ENCODE measurements around the gene UBE2O. TPM values are rescaled to one million over a fixed set of nuclear protein-coding genes. Genes with fewer than 3 reads are reported as not detected.

The UBE2O gene
- polyA plus RNA-seq, 1 experiment = 14.2 TPM

DNA sequence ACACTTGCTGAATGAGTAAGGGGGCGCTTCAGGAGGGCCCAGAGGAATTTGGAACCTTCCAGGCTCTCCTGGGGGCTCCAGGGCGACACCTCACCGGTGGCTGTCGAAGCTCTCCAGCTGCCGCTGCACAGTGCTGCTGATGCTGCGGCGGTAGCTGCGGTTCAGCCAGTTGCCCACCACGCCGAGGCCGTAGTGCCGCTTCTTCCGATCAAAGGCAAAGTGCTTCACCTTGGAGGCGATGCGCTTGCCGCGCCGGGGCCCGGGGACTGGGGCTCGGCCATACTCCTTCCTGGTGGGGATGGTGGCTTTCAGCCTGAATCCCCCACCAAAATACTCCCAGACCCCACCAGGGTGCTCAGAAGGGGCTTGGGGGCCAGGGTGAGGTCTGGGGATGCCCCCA is 23.8 kb upstream of the UBE2O start:
- CTCF ChIA-PET = interaction anchor here (0.9 to 1.1 kb wide), 2 partner anchors 16 to 46 kb away, joined by 3 read pairs; no protein-coding TSS in a partner anchor
- TF ChIP-seq, protein P1, sequence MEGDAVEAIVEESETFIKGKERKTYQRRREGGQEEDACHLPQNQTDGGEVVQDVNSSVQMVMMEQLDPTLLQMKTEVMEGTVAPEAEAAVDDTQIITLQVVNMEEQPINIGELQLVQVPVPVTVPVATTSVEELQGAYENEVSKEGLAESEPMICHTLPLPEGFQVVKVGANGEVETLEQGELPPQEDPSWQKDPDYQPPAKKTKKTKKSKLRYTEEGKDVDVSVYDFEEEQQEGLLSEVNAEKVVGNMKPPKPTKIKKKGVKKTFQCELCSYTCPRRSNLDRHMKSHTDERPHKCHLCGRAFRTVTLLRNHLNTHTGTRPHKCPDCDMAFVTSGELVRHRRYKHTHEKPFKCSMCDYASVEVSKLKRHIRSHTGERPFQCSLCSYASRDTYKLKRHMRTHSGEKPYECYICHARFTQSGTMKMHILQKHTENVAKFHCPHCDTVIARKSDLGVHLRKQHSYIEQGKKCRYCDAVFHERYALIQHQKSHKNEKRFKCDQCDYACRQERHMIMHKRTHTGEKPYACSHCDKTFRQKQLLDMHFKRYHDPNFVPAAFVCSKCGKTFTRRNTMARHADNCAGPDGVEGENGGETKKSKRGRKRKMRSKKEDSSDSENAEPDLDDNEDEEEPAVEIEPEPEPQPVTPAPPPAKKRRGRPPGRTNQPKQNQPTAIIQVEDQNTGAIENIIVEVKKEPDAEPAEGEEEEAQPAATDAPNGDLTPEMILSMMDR (IDR thresholded peaks at IDR 0.05; ENCODE audit: low read depth, low read length) = no peak
- H3K9me3 ChIP-seq (ENCODE audit: control insufficient read depth, insufficient read depth, low read length) = no peaks in the 10 kb centered on the region

DNA sequence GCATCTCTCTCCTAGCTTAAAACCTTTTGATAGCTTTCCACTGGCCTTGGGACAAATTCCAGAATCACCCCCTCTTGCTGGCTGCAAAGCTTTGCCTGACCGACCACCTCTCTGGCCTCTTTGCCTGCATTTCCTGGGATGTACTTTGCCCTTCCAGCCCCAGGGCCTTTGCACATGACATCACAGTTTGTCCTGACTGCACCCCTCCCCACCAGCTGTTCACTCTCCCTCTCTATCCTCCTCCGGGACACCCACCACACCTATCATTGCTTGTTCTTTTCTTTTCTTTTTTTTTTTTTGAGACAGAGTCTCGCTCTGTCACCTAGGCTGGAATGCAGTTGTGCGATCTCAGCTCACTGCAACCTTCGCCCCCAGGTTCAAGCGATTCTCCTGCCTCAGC is 22.4 kb upstream of the UBE2O start:
- no peak overlapping the region for H3K27ac ChIP-seq (ENCODE audit: low read depth, low read length)
- POLR2A ChIA-PET = interaction anchor here (0.5 to 0.6 kb wide), 2 partner anchors 34 to 75 kb away, joined by 3 read pairs; no protein-coding TSS in a partner anchor
- TF ChIP-seq, protein P1 (IDR thresholded peaks at IDR 0.05; ENCODE audit: low read depth, low read length) = no peak
- no peak overlapping the region for H3K4me3 ChIP-seq (ENCODE audit: low read depth, low read length)
- DNase-seq (ENCODE audit: low read depth, low spot score) = no peak
- no peaks in the 10 kb centered on the region for H3K27me3 ChIP-seq (ENCODE audit: control insufficient read depth, insufficient read depth, low read length)
- no peaks in the 10 kb centered on the region for H3K9me3 ChIP-seq (ENCODE audit: control insufficient read depth, insufficient read depth, low read length)
- CTCF ChIA-PET = interaction anchor here (0.7 to 1.8 kb wide), 5 partner anchors 8 to 72 kb away, joined by 3 to 7 read pairs (median 5); partner anchors contain the start of gene AANAT

More for the DNA sequence above, 23.8 kb upstream of the UBE2O start:
- DNase-seq (ENCODE audit: low read depth, low spot score) = no peak
- Histone ChIP-seq H3K4me3 (ENCODE audit: low read depth, low read length) (no peak overlapping the region), H3K27me3 (ENCODE audit: control insufficient read depth, insufficient read depth, low read length) (no peaks in the 10 kb centered on the region), H3K27ac (ENCODE audit: low read depth, low read length) (no peak overlapping the region)
- POLR2A ChIA-PET = no interaction called here

DNA sequence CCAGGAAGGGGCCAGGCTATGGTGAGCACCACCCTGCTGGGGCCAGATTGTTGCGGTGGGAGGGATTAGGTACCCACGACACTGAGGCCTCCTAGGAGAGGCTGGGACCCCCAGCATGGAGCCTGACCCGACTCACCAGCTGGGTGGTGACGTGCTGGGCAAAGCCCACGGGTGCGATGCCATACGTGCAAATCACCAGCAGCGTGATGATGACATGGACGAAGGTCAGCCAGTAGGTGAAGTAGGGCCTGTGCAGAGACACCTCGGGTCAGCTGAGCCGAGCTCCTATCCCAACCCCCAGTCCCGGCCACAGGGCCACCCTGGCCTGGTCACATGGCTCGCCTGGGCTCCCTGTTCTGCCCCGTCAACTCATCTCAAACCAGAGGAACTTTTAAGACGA is 21.9 kb upstream of the UBE2O start:
- ChIA-PET POLR2A (interaction anchor here (0.5 to 0.6 kb wide), 2 partner anchors 35 to 75 kb away, joined by 3 read pairs; no protein-coding TSS in a partner anchor), CTCF (interaction anchor here (0.7 to 1.8 kb wide), 6 partner anchors 8 to 72 kb away, joined by 3 to 7 read pairs (median 4); partner anchors contain the start of gene AANAT)
- H3K27ac ChIP-seq (ENCODE audit: low read depth, low read length) = no peak overlapping the region
- no peak overlapping the region for H3K4me3 ChIP-seq (ENCODE audit: low read depth, low read length)
- no peaks in the 10 kb centered on the region for H3K27me3 ChIP-seq (ENCODE audit: control insufficient read depth, insufficient read depth, low read length)
- TF ChIP-seq, protein P1 (IDR thresholded peaks at IDR 0.05; ENCODE audit: low read depth, low read length) = no peak
- DNase-seq (ENCODE audit: low read depth, low spot score) = no peak
- no peaks in the 10 kb centered on the region for H3K9me3 ChIP-seq (ENCODE audit: control insufficient read depth, insufficient read depth, low read length)

GRCh38 chr17:76474238-76474637 is 21.3 kb upstream of the UBE2O start:
- Histone ChIP-seq H3K9me3 (ENCODE audit: control insufficient read depth, insufficient read depth, low read length) (no peaks in the 10 kb centered on the region), H3K4me3 (ENCODE audit: low read depth, low read length) (no peak overlapping the region), H3K27me3 (ENCODE audit: control insufficient read depth, insufficient read depth, low read length) (no peaks in the 10 kb centered on the region), H3K27ac (ENCODE audit: low read depth, low read length) (no peak overlapping the region)
- TF ChIP-seq, protein P1 (IDR thresholded peaks at IDR 0.05; ENCODE audit: low read depth, low read length) = no peak
- CTCF ChIA-PET = interaction anchor here (0.7 to 1.6 kb wide), 2 partner anchors 16 to 66 kb away, joined by 3 to 6 read pairs; no protein-coding TSS in a partner anchor
- DNase-seq (ENCODE audit: low read depth, low spot score) = no peak
- POLR2A ChIA-PET = interaction anchor here (1.6 kb wide), 1 partner anchor 24 kb away, joined by 3 read pairs; no protein-coding TSS in a partner anchor

GRCh38 chr17:76473541-76473985 is 20.6 kb upstream of the UBE2O start:
- TF ChIP-seq, protein P1 (IDR thresholded peaks at IDR 0.05; ENCODE audit: low read depth, low read length) = peak; percentile 42
- POLR2A ChIA-PET = interaction anchor here (1.6 kb wide), 1 partner anchor 25 kb away, joined by 3 read pairs; no protein-coding TSS in a partner anchor
- no peak overlapping the region for H3K4me3 ChIP-seq (ENCODE audit: low read depth, low read length)
- H3K9me3 ChIP-seq (ENCODE audit: control insufficient read depth, insufficient read depth, low read length) = no peaks in the 10 kb centered on the region
- CTCF ChIA-PET = no interaction called here
- no peak overlapping the region for H3K27ac ChIP-seq (ENCODE audit: low read depth, low read length)
- no peaks in the 10 kb centered on the region for H3K27me3 ChIP-seq (ENCODE audit: control insufficient read depth, insufficient read depth, low read length)
- DNase-seq (ENCODE audit: low read depth, low spot score) = no peak

All from AG04450 (cell line).